IMR-90 (cell line): ENCODE results near the gene CACNA2D3. TPM values are rescaled to one million over a fixed set of nuclear protein-coding genes. Genes with fewer than 3 reads are reported as not detected.

Experiments used
- ATAC-seq: fragments of 200-7000 bp; cut with Tn5 transposase; 2 replicates; pipeline ENCODE4 v1.9.1; 2020; ENCODE audit warnings: low read depth, mild to moderate bottlenecking, moderate library complexity
- BruUV-seq: library from RNA; stranded (reverse); fragments of 400-500 nt; replicated peaks from 2 replicates; lab custom pipeline; 2021; lab: Mats Ljungman, UMichigan
- CTCF ChIA-PET: fragments of 300-600 bp; formaldehyde crosslinking; extraction: SDS; loops from one replicate; lab custom pipeline; 2021; ENCODE audit warnings: antibody characterized with exemption; lab: Yijun Ruan, JAX
- POLR2A ChIA-PET: fragments of 300-600 bp; sonication (Branson Sonifier 250); formaldehyde crosslinking; loops from one replicate; lab custom pipeline; 2022; ENCODE audit warnings: antibody characterized with exemption; ENCODE audit not compliant: unreplicated experiment; lab: Charles Lee
- DNase-seq: peaks from one replicate; pipeline ENCODE4 v3.0.0; 2013
- H2AFZ ChIP-seq: replicated peaks from 2 replicates; pipeline ENCODE3; 2013; ENCODE audit warnings: low read length, mild to moderate bottlenecking; ENCODE audit not compliant: poor library complexity
- H2AK5ac ChIP-seq: 2 replicates; pipeline ENCODE4 v1.6.1; 2013; ENCODE audit warnings: low read depth, low read length, inconsistent platforms
- H2AK9ac ChIP-seq: replicated peaks from 2 replicates; pipeline ENCODE3; 2013; ENCODE audit warnings: mild to moderate bottlenecking, low read depth, low read length, moderate library complexity; ENCODE audit not compliant: poor library complexity
- H2BK120ac ChIP-seq: 2 replicates; pipeline ENCODE4 v1.6.1; 2013; ENCODE audit warnings: low read depth, low read length, inconsistent platforms
- H2BK15ac ChIP-seq: 3 replicates; pipeline ENCODE4 v1.6.1; 2013; ENCODE audit warnings: low read depth, low read length, inconsistent platforms
- H2BK20ac ChIP-seq: 2 replicates; pipeline ENCODE4 v1.6.1; 2013; ENCODE audit warnings: low read depth, mild to moderate bottlenecking, inconsistent platforms, low read length, moderate library complexity
- H2BK5ac ChIP-seq: 2 replicates; pipeline ENCODE4 v1.6.1; 2013; ENCODE audit warnings: mild to moderate bottlenecking, low read depth, low read length, inconsistent platforms; ENCODE audit not compliant: poor library complexity, severe bottlenecking
- H3K14ac ChIP-seq: replicated peaks from 2 replicates; pipeline ENCODE4 v1.6.1; 2013; ENCODE audit warnings: low read depth, low read length, inconsistent platforms
- H3K18ac ChIP-seq: 2 replicates; pipeline ENCODE4 v1.6.1; 2013; ENCODE audit warnings: low read depth, low read length, control low read depth
- H3K23ac ChIP-seq: 2 replicates; pipeline ENCODE4 v1.6.1; 2013; ENCODE audit warnings: low read depth, low read length, inconsistent platforms
- H3K27ac ChIP-seq: 2 replicates; pipeline ENCODE4 v1.5.1; 2013; ENCODE audit warnings: mild to moderate bottlenecking, control low read depth, low read length; ENCODE audit not compliant: insufficient read depth
- H3K27me3 ChIP-seq: 2 replicates; pipeline ENCODE4 v1.6.1; 2013; ENCODE audit warnings: low read length; ENCODE audit not compliant: control insufficient read depth, insufficient read depth
- H3K36me3 ChIP-seq: 2 replicates; pipeline ENCODE4 v1.6.1; 2013; ENCODE audit warnings: low read length, mixed read lengths; ENCODE audit not compliant: control insufficient read depth, insufficient read depth
- H3K4ac ChIP-seq: 2 replicates; pipeline ENCODE4 v1.6.1; 2013; ENCODE audit warnings: low read depth, low read length, inconsistent platforms
- H3K4me1 ChIP-seq: 2 replicates; pipeline ENCODE4 v1.6.1; 2013; ENCODE audit warnings: low read length, mixed read lengths; ENCODE audit not compliant: control insufficient read depth, insufficient read depth
- H3K4me2 ChIP-seq: 2 replicates; pipeline ENCODE4 v1.6.1; 2013; ENCODE audit warnings: low read depth, mild to moderate bottlenecking, control low read depth, low read length, moderate library complexity
- H3K4me3 ChIP-seq: 2 replicates; pipeline ENCODE4 v1.5.1; 2013; ENCODE audit warnings: low read depth, mild to moderate bottlenecking, control low read depth, low read length, moderate library complexity; ENCODE audit not compliant: insufficient read depth
- H3K56ac ChIP-seq: 2 replicates; pipeline ENCODE4 v1.6.1; 2013; ENCODE audit warnings: low read length, inconsistent platforms; ENCODE audit not compliant: insufficient read depth; ENCODE audit errors: extremely low read depth
- H3K79me1 ChIP-seq, 2 experiments: 2 replicates each; pipeline ENCODE4 v1.6.1; 2013; ENCODE audit warnings: low read length in 2 of 2, inconsistent platforms in 1 of 2, low read depth in 1 of 2
- H3K9ac ChIP-seq: 2 replicates; pipeline ENCODE4 v1.6.1; 2013; ENCODE audit warnings: low read depth, low read length, control low read depth
- H3K9me1 ChIP-seq: 2 replicates; pipeline ENCODE4 v1.6.1; 2013; ENCODE audit warnings: low read length, inconsistent platforms; ENCODE audit not compliant: insufficient read depth
- H3K9me3 ChIP-seq: 2 replicates; pipeline ENCODE4 v1.6.1; 2013; ENCODE audit warnings: low read length; ENCODE audit not compliant: control insufficient read depth, insufficient read depth
- H4K20me1 ChIP-seq: 2 replicates; pipeline ENCODE4 v1.6.1; 2013; ENCODE audit warnings: low read length, inconsistent platforms; ENCODE audit not compliant: insufficient read depth
- H4K5ac ChIP-seq: 2 replicates; pipeline ENCODE4 v1.6.1; 2013; ENCODE audit warnings: mild to moderate bottlenecking, low read depth, low read length, control low read depth
- H4K8ac ChIP-seq, 2 experiments: 2 replicates each; pipeline ENCODE4 v1.6.1; 2013; ENCODE audit warnings: low read depth in 2 of 2, low read length in 2 of 2, control low read depth in 1 of 2, inconsistent platforms in 1 of 2
- H4K91ac ChIP-seq: 2 replicates; pipeline ENCODE4 v1.6.1; 2013; ENCODE audit warnings: low read depth, low read length, inconsistent platforms; ENCODE audit not compliant: insufficient read depth
- CEBPB ChIP-seq: IDR thresholded peaks from 2 replicates; pipeline ENCODE4 v1.6.1; 2012; ENCODE audit warnings: low read depth, low read length, improper control_type of control experiment
- CHD1 ChIP-seq: IDR thresholded peaks from 2 replicates; pipeline ENCODE4 v1.6.1; 2012; ENCODE audit warnings: low read depth, low read length, improper control_type of control experiment
- MXI1 ChIP-seq: IDR thresholded peaks from 2 replicates; pipeline ENCODE4 v1.6.1; 2012; ENCODE audit warnings: low read depth, mild to moderate bottlenecking, low read length, moderate library complexity, borderline replicate concordance
- POLR2A ChIP-seq: IDR thresholded peaks from 2 replicates; pipeline ENCODE4 v1.6.1; 2012; ENCODE audit warnings: mild to moderate bottlenecking, low read depth, low read length
- RAD21 ChIP-seq: IDR thresholded peaks from 2 replicates; pipeline ENCODE4 v1.6.1; 2012; ENCODE audit warnings: low read length, improper control_type of control experiment
- SMC3 ChIP-seq: fragments of 150-350 bp; IDR thresholded peaks from 2 replicates; pipeline ENCODE4 v1.6.1; 2016; ENCODE audit warnings: low read depth, mild to moderate bottlenecking, antibody characterized with exemption, low read length, moderate library complexity
- WGBS, 2 experiments: methylation state at CpG; one replicate each; pipeline versions ENCODE4 v1.1.5 to v1.1.7; 2013; ENCODE audit warnings: missing lambda C conversion rate in 2 of 2; ENCODE audit not compliant: insufficient read length in 1 of 2; ENCODE audit errors: extremely low coverage in 2 of 2; 5-methylcytosine and 5-hydroxymethylcytosine counted together
- dilution Hi-C: fragments of 300-500 bp; cut with HindIII; formaldehyde crosslinking; loops from one replicate; pipeline ENCODE4 v1.14.3; 2018; ENCODE audit warnings: low sequenced_read_pairs; ENCODE audit not compliant: unreplicated experiment
- in situ Hi-C: fragments of 300-500 bp; cut with MboI; formaldehyde crosslinking; loops from 3 replicates; pipeline ENCODE4 v1.14.3; 2019; ENCODE audit warnings: low sequenced_read_pairs, inconsistent platforms, mixed read lengths
- intact Hi-C: fragments of 100-400 bp; cut with micrococcal nuclease; formaldehyde crosslinking; loops from 2 replicates; pipeline ENCODE4 v1.10.0; 2022
- polyA plus RNA-seq, 3 experiments: library from polyadenylated mRNA; depleted of rRNA; stranded (reverse); fragments of >200 nt; gene quantifications; 2 replicates each; pipeline ENCODE4 v1.2.3, GENCODE V29; 2012; ENCODE audit warnings: low replicate concordance in 1 of 3
- total RNA-seq: library from RNA; depleted of rRNA; stranded (reverse); fragments of >200 nt; gene quantifications from 2 replicates; pipeline ENCODE4 v1.2.3, GENCODE V29; 2012
- TF ChIP-seq, protein P1 (sequence below): fragments of 150-350 bp; IDR thresholded peaks from 2 replicates; pipeline ENCODE4 v1.6.1; 2016; ENCODE audit warnings: low read depth, mild to moderate bottlenecking, low read length, moderate library complexity, borderline replicate concordance

Gene CACNA2D3
- total and polyA plus RNA-seq, 2 of the 4 experiments (the other 2 are of a cell fraction), result 0.36 to 0.41 TPM

DNA sequence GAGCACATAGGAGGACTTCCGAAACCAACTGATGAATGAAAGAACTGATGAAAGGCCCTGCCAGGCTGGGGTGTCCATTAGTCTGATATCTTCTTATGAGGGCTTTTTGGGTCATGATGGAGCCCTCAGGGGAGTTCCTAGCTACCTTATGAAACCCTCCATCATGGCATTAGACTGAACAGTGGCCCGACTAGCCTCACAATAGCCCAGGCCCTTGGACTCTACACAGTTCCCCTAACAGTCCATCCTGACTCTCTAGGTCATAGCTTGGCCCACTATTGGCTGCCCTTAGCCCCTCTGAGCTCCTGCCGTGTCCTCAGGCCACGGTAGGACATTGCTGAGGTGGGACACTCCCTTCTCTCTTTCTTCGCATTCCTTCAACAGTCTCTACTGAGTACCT, 365.9 kb downstream of the CACNA2D3 start:
- in situ Hi-C loops, result no loop called here

More for the DNA sequence above, 365.9 kb downstream of the CACNA2D3 start:
- Histone ChIP-seq H2BK15ac (no peak overlapping the region), H2BK5ac (no peak overlapping the region), H3K23ac (no peak overlapping the region), H3K79me1 (no peaks in the 10 kb centered on the region), H3K36me3 (no peaks in the 10 kb centered on the region), H4K91ac (no peak overlapping the region), H3K9me3 (peaks cover 14% of the 10 kb centered on the region), H4K8ac (no peak overlapping the region), H3K27ac (no peak overlapping the region), H2AK5ac (no peak overlapping the region), H3K4ac (no peak overlapping the region), H2BK20ac (no peak overlapping the region), H3K9me1 (no peaks in the 10 kb centered on the region), H4K20me1 (no peaks in the 10 kb centered on the region), H2AK9ac (no peak overlapping the region), H3K14ac (no peak overlapping the region), H3K9ac (no peak overlapping the region), H3K56ac (no peak overlapping the region), H3K4me1 (no peaks in the 10 kb centered on the region), H2AFZ (no peak overlapping the region), H3K4me3 (no peak overlapping the region), H3K4me2 (no peak overlapping the region), H3K27me3 (no peaks in the 10 kb centered on the region), H2BK120ac (no peak overlapping the region), H4K5ac (no peak overlapping the region), H3K18ac (no peak overlapping the region)
- dilution Hi-C loops (no loop called here), intact Hi-C loops (no loop called here)
- WGBS, 2 experiments, result 55% methylated on average over 2 of the region's 5 CpGs; no CpG with 5 or more reads in 1 of the 2 experiments
- no peak for DNase-seq
- POLR2A ChIA-PET, result interaction anchor here (0.6 kb wide), 1 partner anchor 176 kb away, joined by 3 read pairs; no protein-coding TSS in a partner anchor
- no peak for ATAC-seq
- CTCF ChIA-PET, result no interaction called here
- BruUV-seq, result no TSS peak
- TF ChIP-seq MXI1, result no peak
- TF ChIP-seq POLR2A, result no peak
- TF ChIP-seq SMC3, result no peak
- TF ChIP-seq RAD21, result no peak
- TF ChIP-seq CEBPB, result no peak
- TF ChIP-seq, protein P1, sequence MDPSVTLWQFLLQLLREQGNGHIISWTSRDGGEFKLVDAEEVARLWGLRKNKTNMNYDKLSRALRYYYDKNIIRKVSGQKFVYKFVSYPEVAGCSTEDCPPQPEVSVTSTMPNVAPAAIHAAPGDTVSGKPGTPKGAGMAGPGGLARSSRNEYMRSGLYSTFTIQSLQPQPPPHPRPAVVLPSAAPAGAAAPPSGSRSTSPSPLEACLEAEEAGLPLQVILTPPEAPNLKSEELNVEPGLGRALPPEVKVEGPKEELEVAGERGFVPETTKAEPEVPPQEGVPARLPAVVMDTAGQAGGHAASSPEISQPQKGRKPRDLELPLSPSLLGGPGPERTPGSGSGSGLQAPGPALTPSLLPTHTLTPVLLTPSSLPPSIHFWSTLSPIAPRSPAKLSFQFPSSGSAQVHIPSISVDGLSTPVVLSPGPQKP, result no peak
- TF ChIP-seq CHD1, result no peak
